Panc1 (cell line): ENCODE results near the gene SRPX2. TPM values are rescaled to one million over a fixed set of nuclear protein-coding genes. Genes with fewer than 3 reads are reported as not detected.

Source experiments
- ATAC-seq: fragments of 200-7000 bp; cut with Tn5 transposase; 2 replicates; pipeline ENCODE4 v1.9.1; 2020; ENCODE audit warnings: mild to moderate bottlenecking, moderate library complexity
- BruUV-seq: library from RNA; stranded (reverse); fragments of 400-500 nt; replicated peaks from 2 replicates; lab custom pipeline; 2021; lab: Mats Ljungman, UMichigan
- CTCF ChIA-PET: fragments of 300-600 bp; sonication (Branson Sonifier 250); formaldehyde crosslinking; loops from one replicate; lab custom pipeline; 2022; ENCODE audit warnings: antibody characterized with exemption; lab: Charles Lee
- POLR2A ChIA-PET: fragments of 300-600 bp; sonication (Branson Sonifier 250); formaldehyde crosslinking; loops from one replicate; lab custom pipeline; 2022; ENCODE audit warnings: antibody characterized with exemption; lab: Charles Lee
- DNase-seq: peaks from one replicate; pipeline ENCODE4 v3.0.0-alpha.2; 2010; ENCODE audit warnings: low read depth, low spot score
- H3K27ac ChIP-seq: 2 replicates; pipeline ENCODE4 v1.5.1; 2011; ENCODE audit warnings: mild to moderate bottlenecking, low read length, inconsistent platforms
- H3K27me3 ChIP-seq: fragments of 200-500 bp; sonication (Bioruptor generic); 2 replicates; pipeline ENCODE4 v1.6.0; 2014; ENCODE audit warnings: low read length, inconsistent platforms; ENCODE audit not compliant: control insufficient read depth, insufficient read depth
- H3K36me3 ChIP-seq: fragments of 200-500 bp; sonication (Bioruptor generic); 2 replicates; pipeline ENCODE4 v1.5.1; 2014; ENCODE audit warnings: inconsistent platforms, mild to moderate bottlenecking, low read length, moderate library complexity; ENCODE audit not compliant: control insufficient read depth, insufficient read depth
- H3K4me1 ChIP-seq: 2 replicates; pipeline ENCODE4 v1.5.1; 2011; ENCODE audit warnings: inconsistent platforms, mild to moderate bottlenecking, low read length, moderate library complexity; ENCODE audit not compliant: control insufficient read depth, insufficient read depth
- H3K4me3 ChIP-seq, 2 experiments: 2 replicates each; pipeline ENCODE4 v1.5.1; 2011 to 2012; ENCODE audit warnings: low read depth in 2 of 2, low read length in 2 of 2, mild to moderate bottlenecking in 2 of 2, inconsistent platforms in 1 of 2, moderate library complexity in 1 of 2
- H3K9me3 ChIP-seq: fragments of 200-500 bp; sonication (Bioruptor generic); 2 replicates; pipeline ENCODE4 v1.5.1; 2014; ENCODE audit warnings: low read depth, mild to moderate bottlenecking, inconsistent platforms, low read length, moderate library complexity; ENCODE audit not compliant: control insufficient read depth, insufficient read depth
- CTCF ChIP-seq: fragments of 450-650 bp; IDR thresholded peaks from 2 replicates; pipeline ENCODE4 v1.5.1; 2017; ENCODE audit warnings: mild to moderate bottlenecking
- POLR2AphosphoS5 ChIP-seq: IDR thresholded peaks from 2 replicates; pipeline ENCODE4 v1.6.1; 2012; ENCODE audit warnings: mild to moderate bottlenecking, low read depth, low read length, moderate library complexity
- REST ChIP-seq, 2 experiments: IDR thresholded peaks; 2 replicates each; pipeline ENCODE4 v1.6.1; 2011 to 2012; ENCODE audit warnings: low read depth in 2 of 2, control low read depth in 1 of 2, low read length in 1 of 2, mild to moderate bottlenecking in 1 of 2, moderate library complexity in 1 of 2; ENCODE audit not compliant: insufficient read depth in 1 of 2
- SIN3A ChIP-seq: IDR thresholded peaks from 2 replicates; pipeline ENCODE4 v1.6.1; 2012; ENCODE audit warnings: low read depth, mild to moderate bottlenecking, low read length, moderate library complexity, borderline replicate concordance; ENCODE audit not compliant: insufficient read depth
- TCF7L2 ChIP-seq: IDR thresholded peaks from 2 replicates; pipeline ENCODE4 v1.6.1; 2011; ENCODE audit warnings: mild to moderate bottlenecking, low read depth, low read length, inconsistent platforms
- in situ Hi-C: cut with HindIII; loops from 2 replicates; pipeline ENCODE4 v1.10.0; 2016; ENCODE audit warnings: low sequenced_read_pairs, low pct_unique_long_range_greater_than_20kb
- intact Hi-C: fragments of 100-400 bp; cut with micrococcal nuclease; formaldehyde crosslinking; loops from one replicate; pipeline ENCODE4 v1.10.0; 2022; ENCODE audit not compliant: unreplicated experiment
- total RNA-seq: library from RNA; stranded (reverse); gene quantifications from one replicate; pipeline ENCODE4 v1.2.1, GENCODE V29; 2021; ENCODE audit not compliant: unreplicated experiment

The SRPX2 gene
- total RNA-seq, 1 experiment from 2014 or later, result 1.2 TPM

GRCh38 chrX:100685284-100685996 lies 41.4 kb downstream of the SRPX2 start:
- Histone ChIP-seq H3K4me3 (no peak overlapping the region), H3K27ac (no peak overlapping the region), H3K36me3 (no peaks in the 10 kb centered on the region), H3K27me3 (peaks cover 2% of the 10 kb centered on the region; the same call in 1 of the 2 replicates), H3K4me1 (no peaks in the 10 kb centered on the region), H3K9me3 (no peaks in the 10 kb centered on the region)
- CTCF ChIA-PET, result interaction anchor here (0.6 to 1.8 kb wide), 4 partner anchors 14 to 101 kb away, joined by 3 to 18 read pairs (median 6); partner anchors contain the start of gene TNMD
- BruUV-seq, result no TSS peak
- DNase-seq (peak; percentile 74), ATAC-seq (peak; percentile 94)
- intact Hi-C loops, result loop anchor here (1.0 kb wide), 1 partner anchor 83 kb away; no protein-coding TSS in a partner anchor
- POLR2A ChIA-PET, result no interaction called here
- in situ Hi-C loops, result no loop called here
- TF ChIP-seq POLR2AphosphoS5 (no peak), CTCF (peak; percentile 85)

- Histone ChIP-seq H3K4me3 (no peak overlapping the region), H3K9me3 (no peaks in the 10 kb centered on the region), H3K4me1 (no peaks in the 10 kb centered on the region), H3K27ac (no peak overlapping the region), H3K36me3 (no peaks in the 10 kb centered on the region), H3K27me3 (peaks cover 2% of the 10 kb centered on the region; the same call in 1 of the 2 replicates)
- ATAC-seq (0 out of 2 replicates have a peak, but pooled peaks have one; percentile 31), DNase-seq (no peak)
- in situ Hi-C loops, result no loop called here
- POLR2A ChIA-PET, result no interaction called here
- intact Hi-C loops, result loop anchor here (1.0 kb wide), 1 partner anchor 82 kb away; no protein-coding TSS in a partner anchor
- no peak for TF ChIP-seq TCF7L2
- no peak for TF ChIP-seq POLR2AphosphoS5
- TF ChIP-seq CTCF, result peak; percentile 67
- no TSS peak for BruUV-seq
- CTCF ChIA-PET, result interaction anchor here (1.3 to 1.8 kb wide), 3 partner anchors 14 to 83 kb away, joined by 6 to 18 read pairs (median 7); no protein-coding TSS in a partner anchor
Measured at GRCh38 chrX:100685997-100686305, 42.0 kb downstream of the SRPX2 start.

- Histone ChIP-seq H3K9me3 (no peaks in the 10 kb centered on the region), H3K27ac (no peak overlapping the region), H3K4me3 (no peak overlapping the region), H3K4me1 (no peaks in the 10 kb centered on the region), H3K27me3 (peaks cover 2% of the 10 kb centered on the region; the same call in 1 of the 2 replicates), H3K36me3 (no peaks in the 10 kb centered on the region)
- intact Hi-C loops (no loop called here), in situ Hi-C loops (no loop called here)
- POLR2A ChIA-PET, result no interaction called here
- CTCF ChIA-PET, result interaction anchor here (2.0 kb wide), 1 partner anchor 82 kb away, joined by 14 read pairs; no protein-coding TSS in a partner anchor
- no peak for DNase-seq
- no peak for ATAC-seq
- no peak for TF ChIP-seq POLR2AphosphoS5
- TF ChIP-seq CTCF, result no peak
- TF ChIP-seq REST (IDR thresholded peaks at IDR 0.05; ENCODE audit: insufficient read depth in 1 of 2, low read depth in 2 of 2, low read length in 1 of 2), result no peak
- TF ChIP-seq TCF7L2, result no peak
- no peak for TF ChIP-seq SIN3A
- no TSS peak for BruUV-seq
Measured at GRCh38 chrX:100687128-100687527, 43.1 kb downstream of the SRPX2 start.
